GM18511 (cell line): Measurements from ENCODE around the gene SHC1.

Source experiments
- ATAC-seq: cut with Tn5 transposase; IDR thresholded peaks from one replicate; pipeline ENCODE4 v1.9.1; 2021; ENCODE audit warnings: mild to moderate bottlenecking, moderate library complexity; ENCODE audit not compliant: unreplicated experiment

The SHC1 gene, protein sequence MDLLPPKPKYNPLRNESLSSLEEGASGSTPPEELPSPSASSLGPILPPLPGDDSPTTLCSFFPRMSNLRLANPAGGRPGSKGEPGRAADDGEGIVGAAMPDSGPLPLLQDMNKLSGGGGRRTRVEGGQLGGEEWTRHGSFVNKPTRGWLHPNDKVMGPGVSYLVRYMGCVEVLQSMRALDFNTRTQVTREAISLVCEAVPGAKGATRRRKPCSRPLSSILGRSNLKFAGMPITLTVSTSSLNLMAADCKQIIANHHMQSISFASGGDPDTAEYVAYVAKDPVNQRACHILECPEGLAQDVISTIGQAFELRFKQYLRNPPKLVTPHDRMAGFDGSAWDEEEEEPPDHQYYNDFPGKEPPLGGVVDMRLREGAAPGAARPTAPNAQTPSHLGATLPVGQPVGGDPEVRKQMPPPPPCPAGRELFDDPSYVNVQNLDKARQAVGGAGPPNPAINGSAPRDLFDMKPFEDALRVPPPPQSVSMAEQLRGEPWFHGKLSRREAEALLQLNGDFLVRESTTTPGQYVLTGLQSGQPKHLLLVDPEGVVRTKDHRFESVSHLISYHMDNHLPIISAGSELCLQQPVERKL

DNA sequence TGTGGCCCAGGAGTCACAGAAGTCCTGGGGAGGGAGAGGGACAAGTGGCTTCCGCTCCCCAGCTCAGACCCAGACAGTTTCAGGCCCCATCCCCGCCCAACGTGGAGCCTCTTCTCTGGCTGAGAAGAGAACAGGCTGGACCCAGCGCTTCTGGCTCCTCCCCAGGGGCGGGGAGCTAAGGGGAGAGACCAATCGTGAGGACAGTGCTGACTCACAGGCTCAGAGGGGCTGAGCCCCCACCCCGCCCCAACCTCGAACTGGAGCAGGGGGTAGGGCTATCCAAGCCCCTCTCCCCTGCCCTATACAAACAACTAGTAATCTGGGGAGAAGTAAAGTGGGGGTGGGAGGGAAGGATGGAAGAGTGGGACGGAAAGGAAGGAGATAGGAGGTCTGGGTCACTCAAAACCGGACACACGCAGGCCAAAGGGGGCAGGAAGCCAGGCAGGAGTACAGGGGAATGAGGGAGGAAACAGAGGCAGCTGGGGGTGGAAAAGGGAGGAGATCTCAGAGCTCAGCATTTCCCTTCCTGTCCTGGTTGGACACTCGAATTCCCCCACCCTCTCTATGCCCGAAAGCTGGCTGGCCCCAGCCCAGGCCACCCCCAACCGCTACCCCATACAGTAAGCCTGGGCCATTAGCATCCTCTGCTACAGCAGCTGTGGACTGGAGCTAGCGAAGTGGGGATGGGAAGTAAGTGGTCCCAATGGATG, at the start of gene SHC1:
Gene SHC1, minus strand, starts transcription at position 117 of the 710 bp plus-strand sequence. CDS start 221 bp downstream, outside the sequence.
- no peak for ATAC-seq

DNA sequence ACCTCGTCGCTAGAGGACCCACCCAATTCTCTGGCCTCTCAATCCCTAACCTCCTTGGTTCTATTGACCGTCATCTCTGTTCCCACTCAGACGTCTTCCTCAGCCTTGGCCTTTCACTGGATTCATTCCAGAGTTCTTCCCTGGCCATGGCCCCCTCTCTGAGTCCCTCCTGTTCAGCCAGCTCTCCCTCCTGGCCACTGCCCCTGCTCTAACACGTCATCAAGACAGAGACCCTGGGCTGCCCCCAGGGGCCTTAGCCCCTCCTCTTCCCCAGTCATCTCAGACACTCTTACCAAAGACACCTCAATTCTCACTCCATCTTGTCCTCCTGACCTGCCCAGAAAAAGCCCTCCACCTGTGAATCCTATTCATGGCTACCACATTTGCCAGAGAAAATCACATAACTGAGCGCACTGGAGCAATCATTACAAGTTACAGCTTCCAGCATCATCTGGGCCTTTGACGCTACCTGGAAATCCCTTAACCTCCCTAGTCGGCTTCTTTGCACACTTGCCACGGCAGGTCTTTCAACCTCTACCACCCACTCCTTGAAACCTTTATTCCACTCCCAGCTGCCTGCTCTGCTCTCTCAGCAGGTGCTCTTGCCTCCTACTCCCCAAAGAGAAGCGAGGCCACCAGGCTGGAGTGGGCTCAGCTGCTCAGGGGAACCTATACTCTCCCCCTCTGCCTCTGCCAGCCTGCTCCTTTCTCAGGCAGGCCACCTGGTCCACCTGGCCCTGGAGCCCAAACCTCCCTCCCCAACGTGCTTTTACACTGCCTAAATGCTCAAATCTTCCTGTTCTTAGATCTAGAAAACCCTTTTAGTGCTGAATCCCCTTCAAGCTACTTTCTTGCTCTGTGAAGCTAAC, 49.1 kb upstream of the SHC1 start:
- no peak for ATAC-seq

DNA sequence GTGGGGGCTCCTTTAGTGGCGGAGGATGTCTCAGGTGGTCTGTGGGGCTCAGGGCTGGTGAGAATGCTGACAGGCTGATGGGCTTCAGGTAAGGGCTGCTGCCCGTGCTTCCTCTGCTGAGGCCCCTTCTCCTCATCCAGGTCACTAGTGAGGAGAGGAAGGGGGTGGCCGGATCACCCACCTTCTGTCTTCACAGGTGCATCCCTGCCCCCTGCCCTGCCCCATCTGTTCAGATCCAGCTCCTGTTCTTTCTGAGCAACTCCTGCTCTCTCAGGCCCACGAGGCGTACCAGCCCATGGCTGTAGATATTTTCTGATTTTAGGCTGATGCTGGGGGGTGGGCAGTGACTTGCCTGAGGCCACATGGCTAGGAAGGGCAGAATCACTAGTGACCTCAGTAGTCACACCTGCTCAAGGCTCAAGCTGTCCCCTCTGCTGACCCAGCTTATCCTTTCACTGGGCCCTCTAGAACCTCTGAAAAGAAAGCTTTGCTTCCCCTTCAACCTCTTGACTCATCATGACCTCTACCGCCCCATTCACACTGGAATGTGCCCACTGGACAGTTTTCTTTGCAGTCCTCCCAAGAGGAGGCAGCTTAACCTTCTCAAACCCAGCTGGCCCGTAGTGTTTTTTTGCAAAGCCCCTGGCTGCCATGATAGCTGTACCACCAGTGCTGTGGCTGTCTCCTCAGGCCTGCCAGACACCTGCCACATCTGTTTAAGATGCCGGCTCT, 48.2 kb upstream of the SHC1 start:
- ATAC-seq = no peak

DNA sequence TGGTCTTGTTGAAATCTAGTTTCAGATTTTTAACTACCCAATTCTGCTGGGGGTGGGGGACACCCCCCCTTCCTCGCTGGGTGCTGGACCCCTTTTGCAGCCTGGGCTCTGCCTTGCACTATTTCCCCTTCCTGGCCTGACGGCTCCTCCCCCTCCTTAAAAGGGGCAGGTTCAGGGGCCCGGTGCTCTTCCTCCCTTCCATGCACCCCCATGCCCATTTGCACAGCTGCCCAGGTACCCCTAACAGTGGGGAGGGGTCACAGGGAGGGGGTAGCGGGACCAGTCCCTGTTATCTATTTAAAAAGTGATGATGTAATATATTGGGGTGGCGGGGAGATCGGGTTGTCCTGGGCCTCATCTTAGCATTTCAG, 47.4 kb upstream of the SHC1 start:
- ATAC-seq = no peak

DNA sequence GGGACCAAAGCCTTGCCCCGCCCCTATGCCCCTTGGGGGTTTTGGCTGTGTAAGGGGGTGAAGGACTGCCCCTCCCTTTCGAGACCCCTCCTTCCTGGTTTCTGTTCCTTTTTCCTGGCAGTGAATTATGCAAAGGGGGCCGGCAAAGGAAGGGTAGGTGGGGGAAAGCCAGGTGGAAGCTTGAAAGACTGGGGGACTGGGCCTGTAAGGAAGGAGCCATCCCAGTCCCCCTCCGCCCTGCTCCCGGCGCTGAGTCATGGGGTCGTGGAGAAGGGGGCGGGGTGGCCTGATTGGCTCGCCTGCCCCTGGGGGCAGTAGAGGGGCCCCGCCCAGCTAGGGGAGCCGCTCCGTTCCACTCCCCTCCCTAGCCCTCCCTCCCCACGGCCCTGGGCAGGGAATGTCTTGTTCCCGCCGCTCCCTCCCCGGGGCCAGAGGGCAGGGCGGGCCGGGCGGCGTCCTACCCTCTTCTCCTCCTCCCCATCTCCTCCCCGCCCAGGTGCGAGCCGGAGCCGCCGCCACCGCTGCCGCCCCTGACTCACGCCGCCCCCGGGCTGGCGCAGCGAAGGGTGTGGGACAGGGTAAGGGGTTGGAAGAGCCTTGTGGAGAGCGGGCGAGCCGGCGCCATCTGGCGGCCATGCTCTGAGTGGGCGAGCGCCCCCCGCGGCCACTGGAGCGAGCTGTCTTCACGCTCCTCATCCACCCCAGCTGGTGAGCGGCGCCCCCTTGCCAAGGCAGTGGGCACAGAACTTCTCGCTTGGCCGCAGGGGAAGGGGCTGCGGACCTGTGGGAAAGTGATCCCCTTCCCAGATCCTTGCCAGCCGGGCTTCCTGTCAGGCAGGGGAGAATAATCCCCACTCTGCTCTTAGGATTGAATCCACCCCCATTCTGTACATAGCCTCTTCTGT, 46.7 kb upstream of the SHC1 start:
- peak; percentile 79 for ATAC-seq

DNA sequence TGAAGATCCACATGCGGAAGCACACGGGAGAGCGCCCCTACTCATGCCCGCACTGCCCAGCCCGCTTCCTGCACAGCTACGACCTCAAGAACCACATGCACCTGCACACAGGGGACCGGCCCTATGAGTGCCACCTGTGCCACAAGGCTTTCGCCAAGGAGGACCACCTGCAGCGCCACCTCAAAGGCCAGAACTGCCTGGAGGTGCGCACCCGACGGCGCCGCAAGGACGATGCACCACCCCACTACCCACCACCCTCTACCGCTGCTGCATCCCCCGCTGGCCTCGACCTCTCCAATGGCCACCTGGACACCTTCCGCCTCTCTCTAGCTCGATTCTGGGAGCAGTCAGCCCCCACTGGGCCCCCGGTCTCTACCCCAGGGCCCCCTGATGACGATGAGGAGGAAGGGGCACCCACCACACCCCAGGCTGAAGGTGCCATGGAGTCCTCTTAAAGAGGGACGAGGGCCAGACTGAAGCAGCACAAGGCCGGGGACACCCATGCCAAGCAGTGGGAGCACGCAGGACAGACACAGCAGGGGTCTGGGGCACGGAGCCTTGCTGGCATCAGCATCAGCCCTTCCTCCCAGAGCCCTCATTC, 45.8 kb upstream of the SHC1 start:
- ATAC-seq = no peak

DNA sequence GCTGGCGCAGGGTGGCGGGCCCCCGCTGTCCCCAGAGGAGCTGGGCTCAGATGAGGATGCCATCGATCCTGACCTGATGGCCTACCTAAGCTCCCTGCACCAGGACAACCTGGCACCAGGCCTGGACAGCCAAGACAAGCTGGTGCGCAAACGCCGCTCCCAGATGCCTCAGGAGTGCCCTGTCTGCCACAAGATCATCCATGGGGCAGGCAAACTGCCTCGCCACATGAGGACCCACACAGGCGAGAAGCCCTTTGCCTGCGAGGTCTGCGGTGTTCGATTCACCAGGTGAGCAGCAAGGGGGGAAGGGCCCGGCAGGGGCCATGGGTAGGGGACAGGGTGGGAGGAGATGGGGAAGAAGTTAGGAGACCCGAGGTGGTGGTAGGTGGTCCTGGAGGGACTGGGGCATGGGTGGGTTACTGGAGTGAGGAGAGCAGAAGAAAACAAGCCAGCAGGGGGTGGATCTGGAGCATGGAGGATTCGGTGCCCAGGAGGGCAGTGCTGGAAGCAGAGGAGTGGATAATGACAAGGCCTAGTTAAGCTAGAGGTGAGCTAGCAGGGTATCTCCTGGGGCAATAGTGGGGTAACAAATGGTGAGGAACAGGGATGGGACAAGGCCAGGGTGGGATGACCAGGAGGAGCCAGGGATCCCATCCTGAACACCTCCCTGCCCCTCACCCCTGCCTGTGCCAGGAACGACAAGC, 45.1 kb upstream of the SHC1 start:
- ATAC-seq = no peak

DNA sequence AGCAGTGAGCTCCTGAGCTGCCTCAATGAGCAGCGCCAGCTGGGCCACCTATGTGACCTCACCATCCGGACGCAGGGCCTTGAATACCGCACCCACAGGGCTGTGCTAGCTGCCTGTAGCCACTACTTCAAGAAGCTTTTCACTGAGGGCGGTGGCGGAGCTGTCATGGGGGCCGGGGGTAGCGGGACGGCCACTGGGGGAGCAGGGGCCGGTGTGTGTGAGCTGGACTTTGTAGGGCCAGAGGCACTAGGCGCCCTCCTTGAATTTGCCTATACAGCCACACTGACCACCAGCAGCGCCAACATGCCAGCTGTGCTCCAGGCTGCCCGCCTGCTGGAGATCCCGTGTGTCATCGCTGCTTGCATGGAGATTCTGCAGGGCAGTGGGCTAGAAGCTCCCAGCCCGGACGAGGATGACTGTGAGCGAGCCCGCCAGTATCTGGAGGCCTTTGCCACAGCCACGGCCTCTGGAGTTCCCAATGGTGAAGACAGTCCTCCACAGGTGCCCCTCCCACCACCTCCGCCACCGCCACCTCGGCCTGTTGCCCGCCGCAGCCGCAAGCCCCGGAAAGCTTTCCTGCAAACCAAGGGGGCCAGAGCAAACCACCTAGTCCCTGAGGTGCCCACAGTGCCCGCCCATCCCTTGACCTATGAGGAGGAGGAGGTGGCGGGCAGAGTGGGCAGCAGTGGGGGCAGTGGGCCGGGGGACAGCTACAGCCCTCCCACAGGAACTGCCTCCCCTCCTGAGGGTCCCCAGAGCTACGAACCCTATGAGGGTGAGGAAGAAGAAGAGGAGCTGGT, 44.4 kb upstream of the SHC1 start:
- no peak for ATAC-seq

DNA sequence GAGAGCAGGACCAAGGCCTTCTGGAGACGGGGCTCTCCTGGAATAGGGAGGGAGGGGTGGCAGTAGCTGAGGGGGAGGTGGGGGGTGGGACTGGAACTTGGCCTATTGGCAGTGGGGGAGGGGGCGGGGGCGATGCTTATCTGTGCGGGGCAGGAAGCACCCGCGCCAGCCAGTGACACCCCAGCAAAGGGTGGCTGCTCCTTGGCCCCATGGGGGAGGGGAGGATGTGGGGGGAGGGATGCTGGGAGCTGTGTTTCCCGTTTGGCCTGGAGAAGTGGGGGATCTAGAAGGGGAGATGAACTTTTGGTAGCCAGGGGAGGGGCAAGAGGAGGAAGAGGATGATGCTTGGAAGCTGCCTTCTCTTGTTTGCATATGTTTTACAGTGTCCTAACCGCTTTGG, 43.1 kb upstream of the SHC1 start:
- no peak for ATAC-seq

DNA sequence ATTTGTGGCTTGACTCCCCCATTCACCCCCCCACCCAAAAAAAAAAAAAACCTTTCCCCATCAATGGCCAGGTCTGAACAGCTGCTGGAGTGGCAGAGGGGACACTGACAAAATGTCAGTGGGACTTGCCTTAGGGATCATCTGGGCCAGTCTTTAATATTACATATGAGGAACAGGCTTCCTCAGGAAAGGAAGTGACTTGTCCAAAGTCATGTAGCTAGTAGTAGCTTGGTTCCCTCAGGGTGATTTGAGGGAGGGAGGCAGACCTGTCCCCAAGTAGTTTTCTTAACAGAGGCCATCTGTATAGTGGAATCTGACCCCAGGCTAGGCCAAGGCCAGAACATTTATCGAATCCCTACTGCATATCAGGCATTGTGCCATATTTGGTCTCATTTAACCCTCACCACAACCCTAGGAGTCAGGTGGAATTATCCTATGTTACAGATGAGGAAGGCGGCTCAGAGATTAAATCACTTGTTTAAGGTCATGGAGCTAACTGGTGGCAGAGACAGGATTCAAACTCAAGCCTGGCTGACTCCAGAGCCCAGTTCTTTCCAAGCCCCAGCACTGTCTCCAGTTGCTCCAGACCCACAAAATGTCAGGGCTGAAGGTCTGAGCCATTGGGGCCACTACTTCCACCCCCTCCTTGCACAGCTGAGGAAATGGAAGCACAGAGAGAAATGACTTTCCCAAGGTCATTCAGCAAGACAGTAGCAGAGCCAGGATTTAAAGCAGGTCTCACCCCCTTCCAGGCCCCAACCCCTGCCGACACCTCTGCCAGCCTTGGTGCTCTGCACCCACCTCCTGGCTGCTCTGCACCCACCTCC, 42.4 kb upstream of the SHC1 start:
- no peak for ATAC-seq

DNA sequence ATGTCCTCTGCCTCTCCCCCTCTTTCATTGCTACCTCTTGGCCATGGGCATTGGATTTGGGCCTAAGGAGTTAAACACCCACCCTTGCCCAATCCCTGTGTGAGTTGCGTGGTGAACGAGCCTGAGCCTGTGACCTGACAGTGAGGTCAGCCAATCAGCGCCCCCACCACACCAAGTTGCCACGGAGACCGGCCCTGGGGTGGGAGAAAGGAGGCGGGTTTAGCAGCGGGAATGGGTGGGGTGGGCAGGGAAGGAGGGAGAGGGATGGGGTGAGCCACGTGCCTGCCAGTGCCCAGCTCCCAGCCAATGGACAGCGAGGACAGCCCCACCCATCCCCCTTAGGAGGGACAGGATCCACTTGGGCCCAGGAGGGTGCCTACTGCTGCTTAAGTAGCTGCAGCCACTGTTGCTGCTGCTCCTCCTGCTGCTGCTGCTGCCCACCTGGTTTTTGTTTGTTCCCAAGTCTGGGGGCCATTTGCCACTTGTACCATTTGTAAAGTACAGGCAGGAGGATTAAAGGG, 41.5 kb upstream of the SHC1 start:
- no peak for ATAC-seq

DNA sequence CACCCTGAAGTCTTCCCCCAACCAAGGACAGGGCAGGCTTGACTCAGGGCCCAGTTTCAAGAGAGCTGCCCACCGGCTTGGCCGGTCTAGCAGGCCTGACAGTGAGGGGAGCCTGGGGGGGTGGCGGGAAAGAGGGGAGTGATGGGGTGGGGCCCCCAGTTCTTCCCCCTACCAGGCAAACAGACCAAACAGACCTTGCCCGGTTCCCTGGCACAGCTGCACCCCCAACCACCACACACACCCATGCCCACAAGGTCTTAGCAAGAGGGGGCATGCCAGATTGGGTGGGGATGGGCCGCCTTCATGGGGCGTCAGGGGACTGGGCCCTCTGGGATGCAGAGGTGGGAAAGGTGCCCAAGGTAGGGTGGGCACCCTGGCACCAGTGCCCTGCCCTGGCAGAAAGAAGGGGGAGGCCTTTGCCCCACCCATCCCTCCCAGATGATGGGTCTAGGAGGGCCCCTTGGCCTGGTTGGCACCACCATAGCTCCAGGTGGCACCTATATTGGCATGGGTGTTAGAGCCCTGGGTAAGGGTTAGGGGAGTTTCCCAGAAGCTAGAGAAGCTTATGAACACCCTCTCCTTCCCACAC, 41.0 kb upstream of the SHC1 start:
- ATAC-seq = no peak

DNA sequence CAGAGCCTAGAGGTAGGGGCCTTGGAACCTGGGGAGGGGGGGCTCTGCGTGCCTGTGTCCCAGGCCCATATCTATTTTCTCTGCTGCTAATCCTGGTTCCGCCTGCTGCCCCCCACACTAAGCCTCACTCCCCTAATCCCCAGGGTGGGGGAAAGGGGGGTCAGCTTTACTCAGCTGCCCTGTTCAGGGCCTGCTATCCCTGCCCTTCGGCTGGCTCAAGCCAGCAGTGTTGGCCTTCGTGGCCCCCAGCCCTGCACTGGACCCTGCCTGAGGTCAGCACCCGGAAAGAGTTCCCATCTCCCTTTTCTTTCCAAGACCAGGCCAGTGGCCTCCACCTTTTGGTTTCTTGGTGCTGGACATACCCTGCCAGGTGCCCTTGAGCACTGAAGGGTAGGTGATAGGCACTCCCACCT, 40.5 kb upstream of the SHC1 start:
- no peak for ATAC-seq

DNA sequence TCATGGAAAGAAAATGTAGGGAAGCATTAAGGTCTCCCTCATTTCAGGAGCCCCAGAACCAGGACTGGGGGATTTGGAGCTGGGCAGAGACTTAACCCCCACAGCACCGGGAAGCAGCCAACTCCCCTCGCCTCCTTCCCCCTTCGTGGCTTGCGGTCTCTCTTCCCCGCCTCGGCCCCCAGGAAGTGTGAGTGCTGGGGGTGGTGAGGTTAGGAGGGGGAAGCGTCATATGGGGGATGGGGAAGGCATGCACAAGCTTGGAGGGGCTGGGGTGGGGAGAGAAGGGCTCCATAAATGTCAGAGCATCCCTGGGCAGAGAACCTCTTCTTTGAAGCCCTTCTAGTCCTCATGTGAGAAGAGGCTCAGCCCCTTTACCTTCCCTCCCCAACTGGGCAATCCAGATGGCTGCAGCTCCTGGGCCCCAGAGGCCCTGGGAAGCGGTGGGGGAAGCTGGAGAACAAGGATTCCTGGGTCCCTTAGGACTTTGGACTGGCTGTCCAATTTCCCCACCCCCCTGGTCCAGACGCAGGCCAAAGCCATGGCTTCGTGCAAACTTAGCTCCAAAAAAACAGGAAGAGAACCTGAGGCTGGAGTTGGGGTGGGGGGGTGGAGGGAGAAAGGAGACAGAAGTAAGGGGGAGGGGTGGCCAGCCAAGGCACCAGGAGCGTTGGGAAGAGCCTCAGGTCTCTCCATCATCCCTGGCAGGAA, 39.8 kb upstream of the SHC1 start:
- ATAC-seq = no peak

DNA sequence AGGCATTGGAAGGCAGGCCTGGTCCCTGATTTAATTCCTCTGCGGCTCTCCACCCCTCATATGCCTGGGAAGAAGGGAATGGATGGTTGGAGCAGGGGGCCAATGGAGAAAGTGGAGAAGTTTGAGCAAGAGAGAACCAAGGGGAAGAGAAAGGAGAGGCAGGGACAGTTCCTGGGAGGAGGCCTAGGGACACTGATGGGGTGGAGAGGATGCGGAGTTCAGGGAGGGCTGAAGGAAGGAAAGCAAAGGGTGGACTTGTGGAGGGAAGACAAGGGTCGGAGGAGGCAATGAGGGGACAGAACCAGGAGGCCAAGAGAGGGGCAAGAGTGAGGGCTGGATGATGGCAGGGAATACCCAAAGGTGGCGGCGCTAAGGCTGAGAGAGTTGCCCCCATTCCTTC, 39.2 kb upstream of the SHC1 start:
- no peak for ATAC-seq
